ENCODE data around the gene SOX11. TPM values are rescaled to one million over a fixed set of nuclear protein-coding genes. Genes with fewer than 3 reads are reported as not detected.
A peak's percentile ranks its signal among the peaks of the same experiment; 100 is the strongest.

SOX11 gene
- polyA plus RNA-seq, 3 donors = not detected

- Histone ChIP-seq H3K27ac (ENCODE audit: low read depth in 1 of 2, low read length in 2 of 2) (no peak overlapping the region), H2AFZ (ENCODE audit: insufficient read depth, low read depth, low read length, poor library complexity, severe bottlenecking) (no peak overlapping the region), H3K9me3 (replicated peaks in 1 of 2; ENCODE audit: control insufficient read depth in 1 of 2, insufficient read depth in 1 of 2, low read length in 2 of 2) (peaks cover 0 to 14% of the 10 kb centered on the region in 2 donors), H3K4me3 (replicated peaks in 1 of 3; ENCODE audit: low read depth in 2 of 3, low read length in 3 of 3) (no peak overlapping the region), H3K4me2 (replicated peaks; ENCODE audit: extremely low read depth, low read length, poor library complexity, severe bottlenecking) (no peak overlapping the region), H3K36me3 (replicated peaks in 1 of 2; ENCODE audit: control insufficient read depth in 1 of 2, insufficient read depth in 2 of 2, low read length in 2 of 2) (no peaks in the 10 kb centered on the region), H3K9ac (ENCODE audit: insufficient read depth, low read length, poor library complexity, severe bottlenecking) (no peak overlapping the region), H4K20me1 (ENCODE audit: insufficient read depth, low read length) (no peaks in the 10 kb centered on the region), H3K4me1 (ENCODE audit: control insufficient read depth in 1 of 2, insufficient read depth in 2 of 2, low read length in 2 of 2) (no peaks in the 10 kb centered on the region), H3K27me3 (ENCODE audit: control insufficient read depth in 2 of 2, insufficient read depth in 2 of 2, low read length in 2 of 2) (peaks cover 38 to 58% of the 10 kb centered on the region in 2 donors), H3K79me2 (ENCODE audit: insufficient read depth, low read length) (no peaks in the 10 kb centered on the region)
- peaks cover 0 to 2% of the 10 kb centered on the region in 2 donors for H3K36me3 Mint-ChIP-seq
- H3K4me1 Mint-ChIP-seq = peaks cover 2% of the 10 kb centered on the region
- intact Hi-C loops (cut with micrococcal nuclease) = no loop called here
- H3K27me3 Mint-ChIP-seq (ENCODE audit: low read depth in 3 of 3) = peaks cover 50 to 65% (median 55%) of the 10 kb centered on the region in 3 donors
- DNase-seq = no peak
- no peak for TF ChIP-seq CTCF (IDR thresholded peaks at IDR 0.05)
- no CpG with 5 or more reads among the region's 8 CpGs for WGBS (ENCODE audit: insufficient coverage)
- H3K27ac Mint-ChIP-seq = no peak overlapping the region
- peak overlapping the region in 1 of 2 donors; percentile 83 for H3K4me3 Mint-ChIP-seq
- H3K9me3 Mint-ChIP-seq = peaks cover 0 to 26% (median 12%) of the 10 kb centered on the region in 7 donors
Observed at GRCh38 chr2:5690286-5690685, 1.9 kb upstream of the SOX11 start.

GRCh38 chr2:5690718-5691220 lies 1.4 kb upstream of the SOX11 start:
- Histone ChIP-seq H3K9ac (ENCODE audit: insufficient read depth, low read length, poor library complexity, severe bottlenecking) (no peak overlapping the region), H3K79me2 (ENCODE audit: insufficient read depth, low read length) (no peaks in the 10 kb centered on the region), H3K36me3 (replicated peaks in 1 of 2; ENCODE audit: control insufficient read depth in 1 of 2, insufficient read depth in 2 of 2, low read length in 2 of 2) (no peaks in the 10 kb centered on the region), H2AFZ (ENCODE audit: insufficient read depth, low read depth, low read length, poor library complexity, severe bottlenecking) (no peak overlapping the region), H3K4me1 (ENCODE audit: control insufficient read depth in 1 of 2, insufficient read depth in 2 of 2, low read length in 2 of 2) (no peaks in the 10 kb centered on the region), H3K4me3 (replicated peaks in 1 of 3; ENCODE audit: low read depth in 2 of 3, low read length in 3 of 3) (no peak overlapping the region), H3K9me3 (replicated peaks in 1 of 2; ENCODE audit: control insufficient read depth in 1 of 2, insufficient read depth in 1 of 2, low read length in 2 of 2) (peaks cover 0 to 14% of the 10 kb centered on the region in 2 donors), H4K20me1 (ENCODE audit: insufficient read depth, low read length) (no peaks in the 10 kb centered on the region), H3K27me3 (ENCODE audit: control insufficient read depth in 2 of 2, insufficient read depth in 2 of 2, low read length in 2 of 2) (peaks cover 43 to 62% of the 10 kb centered on the region in 2 donors), H3K4me2 (replicated peaks; ENCODE audit: extremely low read depth, low read length, poor library complexity, severe bottlenecking) (peak overlapping the region; percentile 19), H3K27ac (ENCODE audit: low read depth in 1 of 2, low read length in 2 of 2) (no peak overlapping the region)
- Mint-ChIP-seq H3K4me1 (peaks cover 2% of the 10 kb centered on the region), H3K9me3 (peaks cover 0 to 26% (median 14%) of the 10 kb centered on the region in 7 donors), H3K36me3 (peaks cover 0 to 2% of the 10 kb centered on the region in 2 donors), H3K27ac (no peak overlapping the region), H3K4me3 (peak overlapping the region in 1 of 2 donors; percentile 83), H3K27me3 (ENCODE audit: low read depth in 3 of 3) (peaks cover 53 to 69% (median 59%) of the 10 kb centered on the region in 3 donors)
- intact Hi-C loops (cut with micrococcal nuclease) = no loop called here
- no peak for DNase-seq
- WGBS (ENCODE audit: insufficient coverage) = 4% methylated on average over 19 of the region's 25 CpGs
- TF ChIP-seq CTCF (IDR thresholded peaks at IDR 0.05) = no peak

All from CD14-positive monocyte (primary cell).